Tibial artery (tissue), 4 donors: ENCODE data around the gene PRDM16.

Source experiments
- DNase-seq, 2 donors: peaks; one replicate each; pipeline ENCODE4 v3.0.0-alpha.2; 2019
- H3K27ac ChIP-seq, 2 donors: fragments of 200-600 bp; sonication (generic) in 1 of 2; 1 replicate in 1 of 2; 2 replicates in 1 of 2; pipeline ENCODE4 v1.5.1; 2018 to 2019; ENCODE audit warnings: mild to moderate bottlenecking in 1 of 2
- H3K27me3 ChIP-seq, 2 donors: fragments of 200-600 bp; sonication (generic) in 1 of 2; one replicate each; pipeline versions ENCODE4 v1.5.1 to v1.6.0; 2016 to 2019
- H3K36me3 ChIP-seq, 3 donors: fragments of 200-600 bp; sonication (generic) in 2 of 3; one replicate each; pipeline ENCODE4 v1.5.1; 2016 to 2019; ENCODE audit warnings: mild to moderate bottlenecking in 2 of 3
- H3K4me1 ChIP-seq, 4 donors: fragments of 200-600 bp; sonication (generic) in 2 of 4; 1 replicate in 3 of 4; 2 replicates in 1 of 4; pipeline ENCODE4 v1.5.1; 2016 to 2019
- H3K4me3 ChIP-seq, 2 donors: fragments of 200-600 bp; sonication (generic) in 1 of 2; 1 replicate in 1 of 2; 2 replicates in 1 of 2; pipeline ENCODE4 v1.5.1; 2018 to 2019; ENCODE audit warnings: mild to moderate bottlenecking in 2 of 2
- H3K9me3 ChIP-seq, 3 donors: fragments of 200-600 bp; sonication (generic) in 1 of 3; one replicate each; pipeline ENCODE4 v1.5.1; 2016 to 2019
- intact Hi-C: fragments of 100-400 bp; cut with DNase I; formaldehyde crosslinking; loops from one replicate; pipeline ENCODE4 v1.15.0; 2023; ENCODE audit warnings: low total_unique reads
- TF ChIP-seq, protein P1 (sequence below), 2 experiments: fragments of 200-600 bp in 1 of 2; fragments of 450-650 bp in 1 of 2; IDR thresholded peaks; one replicate each; pipeline ENCODE4 v1.5.1; 2017 to 2019; ENCODE audit warnings: antibody characterized with exemption in 2 of 2, mild to moderate bottlenecking in 1 of 2, moderate library complexity in 1 of 2

The PRDM16 gene

DNA sequence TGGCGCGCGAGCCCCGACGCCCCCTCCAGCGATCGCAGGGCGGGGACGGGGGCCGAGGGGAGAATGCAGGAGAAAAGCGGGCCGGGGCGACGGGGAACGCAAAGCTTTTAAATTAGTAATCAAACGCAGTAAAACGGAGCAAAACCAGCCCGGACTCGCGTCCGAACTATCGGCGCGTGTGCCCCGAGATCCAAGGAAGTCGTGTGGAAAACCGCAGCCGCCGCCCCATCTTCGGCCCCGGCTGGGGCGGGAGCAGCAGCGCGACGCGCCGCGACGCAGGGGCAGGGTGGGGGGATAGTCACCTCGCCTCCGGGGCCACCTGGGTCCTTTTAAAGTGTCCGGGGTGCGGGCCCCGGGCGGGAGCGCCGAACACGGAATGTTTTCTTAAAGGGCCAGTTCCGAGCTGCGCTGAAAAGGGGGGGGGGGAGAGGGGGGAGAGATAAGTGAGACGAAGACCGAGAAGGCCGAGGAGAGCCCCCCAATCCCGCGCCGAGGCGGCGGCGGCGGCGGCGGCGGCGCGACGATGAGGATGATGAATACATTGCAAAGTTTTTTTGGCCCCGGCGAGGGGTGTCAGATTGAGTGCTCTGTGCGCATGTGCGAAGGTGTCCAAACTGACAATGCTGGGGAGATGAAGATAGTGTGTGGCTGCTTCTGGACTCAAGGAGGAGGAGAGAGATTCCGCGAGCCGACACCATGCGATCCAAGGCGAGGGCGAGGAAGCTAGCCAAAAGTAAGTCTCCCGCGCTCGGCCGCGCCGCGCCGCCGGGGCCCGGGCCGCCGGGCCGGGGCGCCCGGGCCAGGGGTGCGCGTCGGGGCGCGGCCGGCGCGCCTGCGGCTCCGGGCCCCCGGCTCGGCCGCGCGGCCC lies at the start of gene PRDM16:
Gene PRDM16 (plus strand): TSS at position 640 of the 868 bp plus-strand sequence. CDS start 57 bp downstream, at position 697.
- peak within 1 kb of the TSS; percentile 98 to 100 for H3K27ac ChIP-seq
- peaks cover 0 to 2% (median under 1%) of the 10 kb centered on the region in 3 donors for H3K36me3 ChIP-seq
- no peaks in the 10 kb centered on the region for H3K9me3 ChIP-seq
- TF ChIP-seq, protein P1, sequence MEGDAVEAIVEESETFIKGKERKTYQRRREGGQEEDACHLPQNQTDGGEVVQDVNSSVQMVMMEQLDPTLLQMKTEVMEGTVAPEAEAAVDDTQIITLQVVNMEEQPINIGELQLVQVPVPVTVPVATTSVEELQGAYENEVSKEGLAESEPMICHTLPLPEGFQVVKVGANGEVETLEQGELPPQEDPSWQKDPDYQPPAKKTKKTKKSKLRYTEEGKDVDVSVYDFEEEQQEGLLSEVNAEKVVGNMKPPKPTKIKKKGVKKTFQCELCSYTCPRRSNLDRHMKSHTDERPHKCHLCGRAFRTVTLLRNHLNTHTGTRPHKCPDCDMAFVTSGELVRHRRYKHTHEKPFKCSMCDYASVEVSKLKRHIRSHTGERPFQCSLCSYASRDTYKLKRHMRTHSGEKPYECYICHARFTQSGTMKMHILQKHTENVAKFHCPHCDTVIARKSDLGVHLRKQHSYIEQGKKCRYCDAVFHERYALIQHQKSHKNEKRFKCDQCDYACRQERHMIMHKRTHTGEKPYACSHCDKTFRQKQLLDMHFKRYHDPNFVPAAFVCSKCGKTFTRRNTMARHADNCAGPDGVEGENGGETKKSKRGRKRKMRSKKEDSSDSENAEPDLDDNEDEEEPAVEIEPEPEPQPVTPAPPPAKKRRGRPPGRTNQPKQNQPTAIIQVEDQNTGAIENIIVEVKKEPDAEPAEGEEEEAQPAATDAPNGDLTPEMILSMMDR (IDR thresholded peaks at IDR 0.05) = no peak
- intact Hi-C loops = loop anchor here (5.0 kb wide), 3 partner anchors 154 to 339 kb away; no protein-coding TSS in a partner anchor
- peak; percentile 74 to 84 for DNase-seq
- H3K4me1 ChIP-seq = peaks cover 0 to 77% (median 46%) of the 10 kb centered on the region in 4 donors
- no peaks in the 10 kb centered on the region for H3K27me3 ChIP-seq
- H3K4me3 ChIP-seq = peak within 1 kb of the TSS; percentile 77 to 92

DNA sequence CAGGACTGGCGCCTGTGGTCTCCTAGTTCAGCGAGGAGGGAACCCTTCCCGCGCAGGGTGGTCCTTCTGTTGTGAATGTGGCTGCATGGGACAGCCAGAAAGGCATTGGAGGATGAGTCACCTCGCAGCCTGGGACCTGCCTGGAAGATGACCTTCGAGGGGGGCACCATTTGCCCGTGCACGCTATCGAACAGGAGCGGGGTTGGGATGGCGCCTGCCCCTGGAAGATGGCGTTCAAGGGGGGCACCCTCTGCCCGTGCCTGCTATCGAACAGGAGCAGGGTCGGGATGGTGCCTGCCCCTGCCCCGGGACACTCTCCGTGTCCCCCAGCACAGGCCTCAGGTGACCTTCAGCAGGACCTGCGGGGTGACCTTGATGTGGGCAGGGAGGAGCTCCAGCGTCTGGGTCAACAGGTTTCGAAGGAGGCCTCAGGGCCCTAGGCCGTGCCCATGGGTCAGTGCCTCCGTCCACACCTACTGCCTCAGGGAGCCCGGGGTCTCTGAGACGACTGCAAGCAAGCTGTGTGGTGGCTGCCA lies 49.4 kb upstream of the PRDM16 start:
- no peaks in the 10 kb centered on the region for H3K36me3 ChIP-seq

DNA sequence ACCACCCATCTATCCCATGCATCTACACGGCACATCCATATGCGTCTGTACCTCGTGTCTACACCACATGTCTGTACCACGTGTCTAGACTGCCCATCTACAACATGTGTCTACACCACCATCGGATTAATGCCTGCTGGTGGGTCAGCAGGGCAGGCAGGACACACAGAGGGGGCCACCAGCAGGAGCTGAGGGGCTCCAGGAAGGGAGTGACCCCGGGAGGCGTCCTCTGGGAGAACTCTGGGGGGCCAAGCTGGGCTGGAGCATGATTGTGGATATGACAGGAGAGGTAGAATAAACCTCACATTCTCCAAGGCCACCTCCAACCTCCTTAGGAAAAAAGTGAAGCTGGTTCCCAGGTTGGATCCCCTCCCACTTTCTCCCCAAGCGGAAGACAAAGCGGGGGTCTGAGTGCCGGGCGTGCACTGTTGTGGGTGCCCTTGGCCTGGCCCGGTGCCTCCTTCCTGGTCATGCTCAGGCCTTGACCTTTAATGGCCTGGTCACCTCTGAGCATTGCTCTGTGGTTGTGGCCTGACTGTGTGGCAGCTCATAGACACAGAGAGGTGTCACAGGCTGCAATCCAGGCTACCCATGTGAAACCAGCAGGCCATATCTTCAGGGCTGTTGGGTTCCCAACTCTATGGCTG lies 48.6 kb upstream of the PRDM16 start:
- TF ChIP-seq, protein P1 (IDR thresholded peaks at IDR 0.05) = no peak
- intact Hi-C loops = no loop called here
- peaks cover 0 to 23% of the 10 kb centered on the region in 2 donors for H3K27me3 ChIP-seq
- DNase-seq = peak; percentile 1 to 59
- no peaks in the 10 kb centered on the region for H3K36me3 ChIP-seq
- H3K9me3 ChIP-seq = no peaks in the 10 kb centered on the region
- H3K27ac ChIP-seq = no peak overlapping the region
- no peak overlapping the region for H3K4me3 ChIP-seq
- no peaks in the 10 kb centered on the region for H3K4me1 ChIP-seq

More for the DNA sequence above, 49.4 kb upstream of the PRDM16 start:
- TF ChIP-seq, protein P1 (IDR thresholded peaks at IDR 0.05) = no peak
- Histone ChIP-seq H3K27ac (no peak overlapping the region), H3K9me3 (no peaks in the 10 kb centered on the region), H3K27me3 (peaks cover 0 to 23% of the 10 kb centered on the region in 2 donors), H3K4me3 (no peak overlapping the region), H3K4me1 (no peaks in the 10 kb centered on the region)
- intact Hi-C loops = no loop called here
- peak; percentile 12 to 60 for DNase-seq

DNA sequence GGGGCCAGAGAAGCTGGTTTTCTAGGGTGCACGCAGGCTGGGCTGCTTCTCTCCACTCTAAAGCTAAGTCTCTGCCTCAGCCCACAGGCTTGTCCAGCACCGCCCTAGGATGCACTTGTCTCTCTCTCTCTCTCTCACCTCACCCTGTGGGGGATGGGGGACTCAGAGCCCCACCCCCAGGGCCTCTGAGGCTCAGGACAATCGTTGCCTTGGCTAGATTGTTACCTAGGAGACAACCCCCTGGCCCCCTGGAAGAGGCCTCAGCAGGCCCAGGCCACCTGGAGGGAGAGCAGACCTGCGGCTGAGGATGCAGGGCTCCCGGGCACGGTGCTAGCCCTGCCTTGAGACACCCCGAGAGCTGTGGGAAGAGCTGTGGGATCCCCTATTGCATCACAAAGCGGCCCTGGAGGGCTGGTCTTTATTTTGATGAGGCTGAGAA lies 47.8 kb upstream of the PRDM16 start, which contains the start of gene ACTRT2:
Gene ACTRT2 (plus strand): TSS at position 235 of the 439 bp plus-strand sequence. CDS start 220 bp downstream, outside the sequence.
- DNase-seq = peak in 1 of 2 donors; percentile 62
- H3K4me3 ChIP-seq = no peak within 1 kb of the TSS
- intact Hi-C loops = no loop called here
- peaks cover 0 to 17% of the 10 kb centered on the region in 2 donors for H3K27me3 ChIP-seq
- no peaks in the 10 kb centered on the region for H3K9me3 ChIP-seq
- H3K4me1 ChIP-seq = no peaks in the 10 kb centered on the region
- TF ChIP-seq, protein P1 (IDR thresholded peaks at IDR 0.05) = no peak
- no peaks in the 10 kb centered on the region for H3K36me3 ChIP-seq
- no peak within 1 kb of the TSS for H3K27ac ChIP-seq

DNA sequence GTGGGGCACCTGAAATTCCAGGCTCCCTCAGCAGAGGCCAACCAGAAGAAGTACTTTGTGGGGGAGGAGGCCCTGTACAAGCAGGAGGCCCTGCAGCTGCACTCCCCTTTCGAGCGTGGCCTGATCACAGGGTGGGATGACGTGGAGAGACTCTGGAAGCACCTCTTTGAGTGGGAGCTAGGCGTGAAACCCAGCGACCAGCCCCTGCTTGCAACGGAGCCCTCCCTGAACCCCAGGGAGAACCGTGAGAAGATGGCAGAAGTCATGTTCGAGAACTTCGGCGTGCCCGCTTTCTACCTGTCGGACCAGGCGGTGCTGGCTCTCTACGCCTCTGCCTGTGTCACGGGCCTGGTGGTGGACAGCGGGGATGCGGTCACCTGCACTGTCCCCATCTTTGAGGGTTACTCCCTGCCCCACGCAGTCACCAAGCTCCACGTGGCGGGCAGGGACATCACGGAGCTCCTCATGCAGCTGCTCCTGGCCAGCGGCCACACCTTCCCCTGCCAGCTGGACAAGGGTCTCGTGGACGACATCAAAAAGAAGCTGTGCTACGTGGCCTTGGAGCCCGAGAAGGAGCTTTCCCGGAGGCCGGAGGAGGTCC lies 47.1 kb upstream of the PRDM16 start:
- TF ChIP-seq, protein P1 (IDR thresholded peaks at IDR 0.05) = no peak
- intact Hi-C loops = no loop called here
- Histone ChIP-seq H3K4me3 (no peak overlapping the region), H3K27ac (no peak overlapping the region), H3K27me3 (peaks cover 0 to 15% of the 10 kb centered on the region in 2 donors), H3K4me1 (no peaks in the 10 kb centered on the region), H3K9me3 (no peaks in the 10 kb centered on the region), H3K36me3 (no peaks in the 10 kb centered on the region)
- DNase-seq = peak in 1 of 2 donors; percentile 62
